ENCODE data around the gene INPP5F.

Gene INPP5F, protein sequence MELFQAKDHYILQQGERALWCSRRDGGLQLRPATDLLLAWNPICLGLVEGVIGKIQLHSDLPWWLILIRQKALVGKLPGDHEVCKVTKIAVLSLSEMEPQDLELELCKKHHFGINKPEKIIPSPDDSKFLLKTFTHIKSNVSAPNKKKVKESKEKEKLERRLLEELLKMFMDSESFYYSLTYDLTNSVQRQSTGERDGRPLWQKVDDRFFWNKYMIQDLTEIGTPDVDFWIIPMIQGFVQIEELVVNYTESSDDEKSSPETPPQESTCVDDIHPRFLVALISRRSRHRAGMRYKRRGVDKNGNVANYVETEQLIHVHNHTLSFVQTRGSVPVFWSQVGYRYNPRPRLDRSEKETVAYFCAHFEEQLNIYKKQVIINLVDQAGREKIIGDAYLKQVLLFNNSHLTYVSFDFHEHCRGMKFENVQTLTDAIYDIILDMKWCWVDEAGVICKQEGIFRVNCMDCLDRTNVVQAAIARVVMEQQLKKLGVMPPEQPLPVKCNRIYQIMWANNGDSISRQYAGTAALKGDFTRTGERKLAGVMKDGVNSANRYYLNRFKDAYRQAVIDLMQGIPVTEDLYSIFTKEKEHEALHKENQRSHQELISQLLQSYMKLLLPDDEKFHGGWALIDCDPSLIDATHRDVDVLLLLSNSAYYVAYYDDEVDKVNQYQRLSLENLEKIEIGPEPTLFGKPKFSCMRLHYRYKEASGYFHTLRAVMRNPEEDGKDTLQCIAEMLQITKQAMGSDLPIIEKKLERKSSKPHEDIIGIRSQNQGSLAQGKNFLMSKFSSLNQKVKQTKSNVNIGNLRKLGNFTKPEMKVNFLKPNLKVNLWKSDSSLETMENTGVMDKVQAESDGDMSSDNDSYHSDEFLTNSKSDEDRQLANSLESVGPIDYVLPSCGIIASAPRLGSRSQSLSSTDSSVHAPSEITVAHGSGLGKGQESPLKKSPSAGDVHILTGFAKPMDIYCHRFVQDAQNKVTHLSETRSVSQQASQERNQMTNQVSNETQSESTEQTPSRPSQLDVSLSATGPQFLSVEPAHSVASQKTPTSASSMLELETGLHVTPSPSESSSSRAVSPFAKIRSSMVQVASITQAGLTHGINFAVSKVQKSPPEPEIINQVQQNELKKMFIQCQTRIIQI

DNA sequence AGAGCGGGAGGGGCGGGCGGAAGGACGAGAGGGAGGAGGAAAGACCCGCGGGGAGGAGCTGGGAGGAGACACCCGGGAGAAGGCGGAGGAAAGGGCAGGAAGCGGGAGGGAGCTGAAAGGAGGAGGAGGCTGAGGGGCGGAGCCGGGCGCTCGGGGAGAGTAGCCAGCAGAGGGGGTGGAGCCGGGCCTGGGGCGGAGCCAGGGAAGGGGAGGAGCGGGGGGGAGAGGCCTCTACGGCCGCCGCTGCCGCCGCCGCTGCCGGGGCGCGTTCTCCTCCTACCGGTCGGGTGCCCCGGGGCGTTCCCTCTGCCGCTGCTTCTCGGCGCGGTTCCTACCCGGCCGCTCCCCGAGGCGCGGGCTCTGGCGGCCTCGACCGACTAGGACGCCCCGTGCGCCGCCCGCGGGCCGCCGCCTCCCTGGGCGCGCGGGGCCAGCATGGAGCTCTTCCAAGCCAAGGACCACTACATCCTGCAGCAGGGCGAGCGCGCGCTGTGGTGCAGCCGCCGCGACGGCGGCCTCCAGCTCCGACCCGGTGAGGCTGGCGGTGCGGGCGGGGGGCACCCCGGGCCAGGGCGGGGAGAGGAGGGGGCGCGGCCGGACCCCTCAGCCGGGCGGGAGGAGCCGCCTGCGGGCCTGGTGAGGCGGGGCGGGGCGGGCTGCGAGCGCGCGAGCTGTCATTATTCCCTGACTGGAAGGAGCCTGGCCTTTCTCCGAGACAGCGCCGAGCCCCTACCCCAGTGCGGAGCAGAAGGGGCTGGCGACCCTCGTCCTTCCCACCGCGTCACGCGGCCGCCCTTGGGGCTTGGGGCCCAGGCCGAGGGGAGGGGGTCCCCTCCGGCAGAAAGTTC lies at the start of gene INPP5F:
Gene INPP5F (plus strand): TSS at position 223 of the 848 bp plus-strand sequence. CDS start 213 bp downstream, at position 436.
- Mint-ChIP-seq H3K27me3 (ENCODE audit: low read depth) (peaks cover 3% of the 10 kb centered on the region), H3K9me3 (no peaks in the 10 kb centered on the region), H3K36me3 (ENCODE audit: low read depth) (no peaks in the 10 kb centered on the region), H3K4me1 (peaks cover 39% of the 10 kb centered on the region), H3K27ac (peak within 1 kb of the TSS; percentile 72 to 98 (median 95)), H3K4me3 (peak within 1 kb of the TSS; percentile 89 to 97 (median 95))
- TF ChIP-seq, protein P1, sequence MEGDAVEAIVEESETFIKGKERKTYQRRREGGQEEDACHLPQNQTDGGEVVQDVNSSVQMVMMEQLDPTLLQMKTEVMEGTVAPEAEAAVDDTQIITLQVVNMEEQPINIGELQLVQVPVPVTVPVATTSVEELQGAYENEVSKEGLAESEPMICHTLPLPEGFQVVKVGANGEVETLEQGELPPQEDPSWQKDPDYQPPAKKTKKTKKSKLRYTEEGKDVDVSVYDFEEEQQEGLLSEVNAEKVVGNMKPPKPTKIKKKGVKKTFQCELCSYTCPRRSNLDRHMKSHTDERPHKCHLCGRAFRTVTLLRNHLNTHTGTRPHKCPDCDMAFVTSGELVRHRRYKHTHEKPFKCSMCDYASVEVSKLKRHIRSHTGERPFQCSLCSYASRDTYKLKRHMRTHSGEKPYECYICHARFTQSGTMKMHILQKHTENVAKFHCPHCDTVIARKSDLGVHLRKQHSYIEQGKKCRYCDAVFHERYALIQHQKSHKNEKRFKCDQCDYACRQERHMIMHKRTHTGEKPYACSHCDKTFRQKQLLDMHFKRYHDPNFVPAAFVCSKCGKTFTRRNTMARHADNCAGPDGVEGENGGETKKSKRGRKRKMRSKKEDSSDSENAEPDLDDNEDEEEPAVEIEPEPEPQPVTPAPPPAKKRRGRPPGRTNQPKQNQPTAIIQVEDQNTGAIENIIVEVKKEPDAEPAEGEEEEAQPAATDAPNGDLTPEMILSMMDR (IDR thresholded peaks at IDR 0.05; ENCODE audit: unreplicated experiment in 3 of 3), result peak in 2 of 3 experiments; percentile 10 to 11

DNA sequence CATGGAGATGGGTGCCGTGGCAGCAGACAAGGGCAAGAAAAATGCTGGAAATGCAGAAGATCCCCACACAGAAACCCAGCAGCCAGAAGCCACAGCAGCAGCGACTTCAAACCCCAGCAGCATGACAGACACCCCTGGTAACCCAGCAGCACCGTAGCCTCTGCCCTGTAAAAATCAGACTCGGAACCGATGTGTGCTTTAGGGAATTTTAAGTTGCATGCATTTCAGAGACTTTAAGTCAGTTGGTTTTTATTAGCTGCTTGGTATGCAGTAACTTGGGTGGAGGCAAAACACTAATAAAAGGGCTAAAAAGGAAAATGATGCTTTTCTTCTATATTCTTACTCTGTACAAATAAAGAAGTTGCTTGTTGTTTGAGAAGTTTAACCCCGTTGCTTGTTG lies 48.7 kb upstream of the INPP5F start:
- H3K4me1 Mint-ChIP-seq, result peaks cover 30% of the 10 kb centered on the region
- no peak overlapping the region for H3K4me3 Mint-ChIP-seq
- TF ChIP-seq, protein P1 (IDR thresholded peaks at IDR 0.05; ENCODE audit: unreplicated experiment in 3 of 3), result no peak
- no peaks in the 10 kb centered on the region for H3K27me3 Mint-ChIP-seq (ENCODE audit: low read depth)
- H3K36me3 Mint-ChIP-seq (ENCODE audit: low read depth), result peaks cover 35% of the 10 kb centered on the region
- no peak overlapping the region for H3K27ac Mint-ChIP-seq
- no peaks in the 10 kb centered on the region for H3K9me3 Mint-ChIP-seq

DNA sequence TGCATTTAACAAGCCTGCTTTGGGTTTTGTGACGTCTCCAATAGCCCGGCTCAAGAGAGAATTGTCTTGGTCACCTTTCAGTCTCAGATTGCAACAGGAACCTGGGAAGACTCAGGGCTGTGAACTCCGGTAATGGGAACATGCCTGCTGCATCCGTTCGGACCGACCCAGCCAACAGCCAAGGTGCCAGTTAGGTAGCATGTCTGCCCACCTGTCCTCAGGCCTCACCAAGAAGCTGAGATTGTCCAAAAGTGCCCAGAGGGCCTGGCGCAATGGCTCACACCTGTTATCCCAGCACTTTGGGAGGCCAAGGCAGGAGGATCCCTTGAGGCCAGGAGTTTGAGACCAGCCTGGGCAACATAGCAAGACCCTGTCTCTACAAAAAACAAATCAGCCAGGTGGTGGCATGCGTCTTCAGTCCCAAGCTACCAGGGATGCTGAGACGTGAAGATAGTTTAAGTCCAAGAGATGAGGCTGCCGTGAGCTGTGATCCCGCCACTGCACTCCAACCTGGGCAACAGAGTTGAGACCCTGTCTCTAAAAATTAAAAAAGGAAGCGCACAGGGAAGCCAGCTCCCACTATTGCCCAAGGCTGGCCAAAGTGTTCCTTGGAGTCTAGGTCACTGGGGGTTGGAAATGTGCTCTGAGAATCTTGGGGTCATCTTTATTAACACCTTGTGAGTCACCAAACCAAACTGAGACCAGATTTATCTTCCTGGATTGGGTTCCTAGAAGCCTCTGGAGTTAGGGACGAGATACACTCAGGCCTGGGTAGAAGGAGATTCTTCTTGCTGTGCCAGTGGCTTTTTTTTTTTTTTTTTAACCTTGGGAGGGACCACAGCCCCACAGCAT lies 47.7 kb upstream of the INPP5F start:
- no peak overlapping the region for H3K27ac Mint-ChIP-seq
- TF ChIP-seq, protein P1 (IDR thresholded peaks at IDR 0.05; ENCODE audit: unreplicated experiment in 3 of 3), result no peak
- no peak overlapping the region for H3K4me3 Mint-ChIP-seq
- no peaks in the 10 kb centered on the region for H3K9me3 Mint-ChIP-seq
- no peaks in the 10 kb centered on the region for H3K27me3 Mint-ChIP-seq (ENCODE audit: low read depth)
- H3K36me3 Mint-ChIP-seq (ENCODE audit: low read depth), result peaks cover 27% of the 10 kb centered on the region
- H3K4me1 Mint-ChIP-seq, result peaks cover 29% of the 10 kb centered on the region

DNA sequence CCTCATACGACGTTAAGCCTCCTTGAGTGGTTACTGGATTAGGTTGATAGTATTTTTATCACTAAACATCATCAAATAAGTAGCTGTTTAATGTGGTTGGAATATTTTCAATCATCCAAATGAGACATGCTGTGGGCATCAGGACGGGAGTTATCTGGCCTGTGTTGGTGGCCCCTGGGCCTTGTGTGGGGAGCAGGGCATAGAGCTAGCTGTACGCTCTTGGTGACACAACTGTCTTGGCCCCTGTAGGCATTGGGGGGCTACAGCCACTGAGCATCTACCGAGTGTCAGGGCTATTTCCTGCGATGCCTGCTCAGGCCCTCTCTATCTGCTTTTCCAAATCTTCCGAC lies 46.4 kb upstream of the INPP5F start:
- peaks cover 26% of the 10 kb centered on the region for H3K4me1 Mint-ChIP-seq
- no peak overlapping the region for H3K27ac Mint-ChIP-seq
- no peaks in the 10 kb centered on the region for H3K27me3 Mint-ChIP-seq (ENCODE audit: low read depth)
- TF ChIP-seq, protein P1 (IDR thresholded peaks at IDR 0.05; ENCODE audit: unreplicated experiment in 3 of 3), result no peak
- no peaks in the 10 kb centered on the region for H3K9me3 Mint-ChIP-seq
- H3K36me3 Mint-ChIP-seq (ENCODE audit: low read depth), result peaks cover 16% of the 10 kb centered on the region
- H3K4me3 Mint-ChIP-seq, result no peak overlapping the region
